GM19025 (cell line): ENCODE results near the gene PDE3A.

Source experiments
- ATAC-seq: cut with Tn5 transposase; IDR thresholded peaks from one replicate; pipeline ENCODE4 v1.9.1; 2021; ENCODE audit warnings: mild to moderate bottlenecking, low read depth, moderate library complexity; ENCODE audit not compliant: unreplicated experiment

The PDE3A gene

GRCh38 chr12:20646239-20646827, 278.0 kb downstream of the PDE3A start:
- no peak for ATAC-seq

GRCh38 chr12:20653871-20654270, 285.5 kb downstream of the PDE3A start:
- no peak for ATAC-seq

GRCh38 chr12:20656600-20656999, 288.3 kb downstream of the PDE3A start:
- ATAC-seq: no peak

- ATAC-seq: no peak
These were observed 289.2 kb downstream of the PDE3A start for GRCh38 chr12:20657496-20657895.

- no peak for ATAC-seq
These were observed 313.0 kb downstream of the PDE3A start for GRCh38 chr12:20681334-20681733.

- ATAC-seq: no peak
These were observed 326.9 kb downstream of the PDE3A start, which contains the start of gene SLCO1C1 for GRCh38 chr12:20695232-20695631. Gene SLCO1C1, plus strand, starts transcription at chr12:20695332. Its CDS starts 4,245 bp downstream, at chr12:20699577.

GRCh38 chr12:20696181-20696905, 328.0 kb downstream of the PDE3A start:
- no peak for ATAC-seq

GRCh38 chr12:20701106-20701505, 332.8 kb downstream of the PDE3A start:
- ATAC-seq: no peak

- ATAC-seq: no peak
These were observed 336.5 kb downstream of the PDE3A start for GRCh38 chr12:20704860-20705259.

GRCh38 chr12:20711846-20712245, 343.5 kb downstream of the PDE3A start:
- ATAC-seq: no peak

GRCh38 chr12:20716037-20716436, 347.7 kb downstream of the PDE3A start:
- ATAC-seq: no peak

GRCh38 chr12:20716985-20717384, 348.6 kb downstream of the PDE3A start:
- ATAC-seq: no peak

GRCh38 chr12:20718294-20718693, 350.0 kb downstream of the PDE3A start:
- no peak for ATAC-seq

- ATAC-seq: no peak
These were observed 353.8 kb downstream of the PDE3A start for GRCh38 chr12:20722142-20722541.

GRCh38 chr12:20731274-20731673, 362.9 kb downstream of the PDE3A start:
- ATAC-seq: no peak
